ENCODE measurements around the gene PLEKHA4.

The PLEKHA4 gene

GRCh38 chr19:48866692-48867091 is 1.7 kb downstream of the PLEKHA4 start:
- Histone ChIP-seq H3K4me2 (ENCODE audit: low read depth, low read length) (0 out of 2 replicates have a peak overlapping the region, but pooled peaks have one; percentile 24), H3K9me2 (replicated peaks; ENCODE audit: insufficient read depth, low read length) (no peaks in the 10 kb centered on the region), H3K27ac (ENCODE audit: low read length) (no peak overlapping the region), H3K36me3 (replicated peaks; ENCODE audit: insufficient read depth, low read length) (no peaks in the 10 kb centered on the region), H3K9me3 (replicated peaks; ENCODE audit: insufficient read depth, low read length) (no peaks in the 10 kb centered on the region), H2AFZ (ENCODE audit: low read length) (no peak overlapping the region), H3K27me3 (replicated peaks; ENCODE audit: insufficient read depth, low read length) (peaks cover 9% of the 10 kb centered on the region), H4K20me1 (ENCODE audit: insufficient read depth, low read length) (no peaks in the 10 kb centered on the region), H3K79me2 (ENCODE audit: low read length) (no peaks in the 10 kb centered on the region), H3F3A (ENCODE audit: insufficient read depth, low read length) (no peaks in the 10 kb centered on the region), H3K4me3 (ENCODE audit: low read length) (no peak overlapping the region), H3K4me1 (ENCODE audit: low read length) (peaks cover 11% of the 10 kb centered on the region), H3K9ac (ENCODE audit: low read length) (no peak overlapping the region)
- no peak for DNase-seq
- TF ChIP-seq EZH2 (optimal IDR thresholded peaks at IDR 0.05; ENCODE audit: low read depth, low read length) (no peak), CTCF (IDR thresholded peaks at IDR 0.05; ENCODE audit: low read length) (no peak), EZH2phosphoT487 (IDR thresholded peaks at IDR 0.05; ENCODE audit: low read length) (no peak)

GRCh38 chr19:48862827-48863226 is 5.6 kb downstream of the PLEKHA4 start:
- H3K36me3 ChIP-seq (replicated peaks; ENCODE audit: insufficient read depth, low read length) = no peaks in the 10 kb centered on the region
- TF ChIP-seq CTCF (IDR thresholded peaks at IDR 0.05; ENCODE audit: low read length) = no peak
- no peak for TF ChIP-seq EZH2phosphoT487 (IDR thresholded peaks at IDR 0.05; ENCODE audit: low read length)
- TF ChIP-seq EZH2 (optimal IDR thresholded peaks at IDR 0.05; ENCODE audit: low read depth, low read length) = no peak

GRCh38 chr19:48861313-48861712 is 7.1 kb downstream of the PLEKHA4 start:
- Histone ChIP-seq H3K79me2 (ENCODE audit: low read length) (no peaks in the 10 kb centered on the region), H3K9me3 (replicated peaks; ENCODE audit: insufficient read depth, low read length) (no peaks in the 10 kb centered on the region), H3K4me2 (ENCODE audit: low read depth, low read length) (no peak overlapping the region), H3K36me3 (replicated peaks; ENCODE audit: insufficient read depth, low read length) (no peaks in the 10 kb centered on the region), H3K27me3 (replicated peaks; ENCODE audit: insufficient read depth, low read length) (peaks cover 9% of the 10 kb centered on the region), H3F3A (ENCODE audit: insufficient read depth, low read length) (no peaks in the 10 kb centered on the region), H2AFZ (ENCODE audit: low read length) (no peak overlapping the region), H3K9ac (ENCODE audit: low read length) (no peak overlapping the region), H3K9me2 (replicated peaks; ENCODE audit: insufficient read depth, low read length) (no peaks in the 10 kb centered on the region), H3K4me1 (ENCODE audit: low read length) (peaks cover 4% of the 10 kb centered on the region), H3K4me3 (ENCODE audit: low read length) (no peak overlapping the region), H3K27ac (ENCODE audit: low read length) (no peak overlapping the region), H4K20me1 (ENCODE audit: insufficient read depth, low read length) (no peaks in the 10 kb centered on the region)
- TF ChIP-seq EZH2phosphoT487 (IDR thresholded peaks at IDR 0.05; ENCODE audit: low read length) (no peak), CTCF (IDR thresholded peaks at IDR 0.05; ENCODE audit: low read length) (no peak), EZH2 (optimal IDR thresholded peaks at IDR 0.05; ENCODE audit: low read depth, low read length) (no peak)
- no peak for DNase-seq

More at GRCh38 chr19:48862827-48863226, 5.6 kb downstream of the PLEKHA4 start:
- peaks cover 11% of the 10 kb centered on the region for H3K4me1 ChIP-seq (ENCODE audit: low read length)
- DNase-seq = no peak
- H3K4me2 ChIP-seq (ENCODE audit: low read depth, low read length) = no peak overlapping the region
- no peak overlapping the region for H3K9ac ChIP-seq (ENCODE audit: low read length)
- H3K9me3 ChIP-seq (replicated peaks; ENCODE audit: insufficient read depth, low read length) = no peaks in the 10 kb centered on the region
- peaks cover 16% of the 10 kb centered on the region for H3K27me3 ChIP-seq (replicated peaks; ENCODE audit: insufficient read depth, low read length)
- no peaks in the 10 kb centered on the region for H3K9me2 ChIP-seq (replicated peaks; ENCODE audit: insufficient read depth, low read length)
- no peak overlapping the region for H3K4me3 ChIP-seq (ENCODE audit: low read length)
- no peaks in the 10 kb centered on the region for H4K20me1 ChIP-seq (ENCODE audit: insufficient read depth, low read length)
- no peak overlapping the region for H2AFZ ChIP-seq (ENCODE audit: low read length)
- H3K79me2 ChIP-seq (ENCODE audit: low read length) = no peaks in the 10 kb centered on the region
- no peaks in the 10 kb centered on the region for H3F3A ChIP-seq (ENCODE audit: insufficient read depth, low read length)
- no peak overlapping the region for H3K27ac ChIP-seq (ENCODE audit: low read length)

Measured in MM.1S (cell line).